HG02678 (cell line): ENCODE measurements around the gene SETX.

Experiments used
- ATAC-seq: cut with Tn5 transposase; IDR thresholded peaks from one replicate; pipeline ENCODE4 v1.9.1; 2021; ENCODE audit warnings: mild to moderate bottlenecking, moderate library complexity; ENCODE audit not compliant: unreplicated experiment

Gene SETX

DNA sequence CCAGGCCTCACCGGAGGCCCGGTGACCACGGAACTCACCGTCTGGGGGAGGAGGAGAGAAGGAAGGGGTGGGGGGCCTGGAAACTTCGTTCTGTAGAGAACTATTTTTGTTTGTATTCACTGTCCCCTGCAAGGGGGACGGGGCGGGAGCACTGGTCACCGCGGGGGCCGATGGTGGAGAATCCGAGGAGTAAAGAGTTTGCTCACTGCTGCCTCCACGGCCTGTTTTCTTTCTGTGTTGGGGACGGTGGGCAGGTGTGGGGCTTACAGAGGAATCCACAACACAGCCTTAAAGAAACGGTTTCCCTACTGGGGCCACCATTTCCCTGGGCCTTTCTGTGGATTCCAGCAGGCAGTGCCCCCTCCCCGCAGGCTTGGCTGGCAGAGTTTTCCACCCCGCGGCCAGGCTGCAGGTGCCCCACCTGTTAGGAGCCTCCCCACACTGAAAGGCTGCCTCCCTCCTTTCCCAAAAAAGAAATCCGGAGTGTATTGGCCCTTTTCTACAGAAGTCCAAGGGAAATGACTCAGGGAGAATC, 112.1 kb downstream of the SETX start:
- no peak for ATAC-seq

DNA sequence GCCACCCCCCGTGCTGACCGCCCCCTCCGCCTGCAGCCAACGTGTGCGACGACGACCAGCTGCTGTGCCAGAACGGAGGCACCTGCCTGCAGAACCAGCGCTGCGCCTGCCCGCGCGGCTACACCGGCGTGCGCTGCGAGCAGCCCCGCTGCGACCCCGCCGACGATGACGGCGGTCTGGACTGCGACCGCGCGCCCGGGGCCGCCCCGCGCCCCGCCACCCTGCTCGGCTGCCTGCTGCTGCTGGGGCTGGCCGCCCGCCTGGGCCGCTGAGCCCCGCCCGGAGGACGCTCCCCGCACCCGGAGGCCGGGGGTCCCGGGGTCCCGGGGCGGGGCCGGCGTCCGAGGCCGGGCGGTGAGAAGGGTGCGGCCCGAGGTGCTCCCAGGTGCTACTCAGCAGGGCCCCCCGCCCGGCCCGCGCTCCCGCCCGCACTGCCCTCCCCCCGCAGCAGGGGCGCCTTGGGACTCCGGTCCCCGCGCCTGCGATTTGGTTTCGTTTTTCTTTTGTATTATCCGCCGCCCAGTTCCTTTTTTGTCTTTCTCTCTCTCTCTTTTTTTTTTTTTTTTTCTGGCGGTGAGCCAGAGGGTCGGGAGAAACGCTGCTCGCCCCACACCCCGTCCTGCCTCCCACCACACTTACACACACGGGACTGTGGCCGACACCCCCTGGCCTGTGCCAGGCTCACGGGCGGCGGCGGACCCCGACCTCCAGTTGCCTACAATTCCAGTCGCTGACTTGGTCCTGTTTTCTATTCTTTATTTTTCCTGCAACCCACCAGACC, 112.8 kb downstream of the SETX start:
- ATAC-seq, result no peak

DNA sequence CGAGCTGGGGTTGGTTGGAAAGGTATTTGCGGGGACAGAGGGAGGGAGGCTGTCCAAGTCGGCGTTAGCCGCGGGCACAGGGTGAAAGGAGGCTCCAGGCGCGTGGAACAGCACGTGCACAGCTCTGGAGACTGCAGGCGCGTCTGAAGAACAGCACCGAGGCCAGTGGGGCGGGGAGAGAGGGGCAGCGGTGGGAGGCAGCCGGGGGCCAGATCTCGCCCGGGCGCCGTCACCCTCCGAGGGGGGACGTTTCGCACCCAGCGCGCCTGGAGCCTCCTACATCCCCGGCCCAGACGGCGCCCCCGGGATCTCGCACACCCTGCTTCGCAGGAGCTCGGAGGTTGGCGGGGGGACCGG, 113.3 kb downstream of the SETX start:
- ATAC-seq, result peak; percentile 2

DNA sequence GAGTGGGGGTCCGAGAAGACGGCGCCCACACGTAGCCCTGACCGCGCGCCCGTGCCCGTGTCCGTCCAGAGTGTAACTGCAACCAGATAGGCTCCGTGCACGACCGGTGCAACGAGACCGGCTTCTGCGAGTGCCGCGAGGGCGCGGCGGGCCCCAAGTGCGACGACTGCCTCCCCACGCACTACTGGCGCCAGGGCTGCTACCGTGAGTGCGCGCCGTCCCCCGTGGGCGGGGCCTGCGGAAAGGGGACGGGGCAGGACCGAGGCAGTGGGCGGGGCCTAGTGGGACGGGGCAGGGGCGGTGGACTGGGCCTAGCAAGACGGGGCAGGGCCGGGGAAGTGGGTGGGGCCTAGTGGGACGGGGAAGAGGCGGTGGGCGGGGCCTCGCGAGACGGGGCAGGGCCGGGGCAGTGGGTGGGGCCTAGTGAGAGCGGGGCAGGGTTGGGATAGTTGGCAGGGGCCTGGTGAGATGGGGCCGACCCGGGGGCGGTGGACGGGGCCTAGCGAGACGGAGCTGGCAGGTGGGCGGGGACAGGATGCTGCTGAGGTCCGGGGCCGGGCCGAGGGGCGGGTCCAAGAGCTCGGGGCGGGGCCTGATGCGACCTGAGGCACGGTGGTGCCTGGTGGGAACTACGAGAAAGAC, 113.8 kb downstream of the SETX start:
- ATAC-seq, result peak; percentile 69

DNA sequence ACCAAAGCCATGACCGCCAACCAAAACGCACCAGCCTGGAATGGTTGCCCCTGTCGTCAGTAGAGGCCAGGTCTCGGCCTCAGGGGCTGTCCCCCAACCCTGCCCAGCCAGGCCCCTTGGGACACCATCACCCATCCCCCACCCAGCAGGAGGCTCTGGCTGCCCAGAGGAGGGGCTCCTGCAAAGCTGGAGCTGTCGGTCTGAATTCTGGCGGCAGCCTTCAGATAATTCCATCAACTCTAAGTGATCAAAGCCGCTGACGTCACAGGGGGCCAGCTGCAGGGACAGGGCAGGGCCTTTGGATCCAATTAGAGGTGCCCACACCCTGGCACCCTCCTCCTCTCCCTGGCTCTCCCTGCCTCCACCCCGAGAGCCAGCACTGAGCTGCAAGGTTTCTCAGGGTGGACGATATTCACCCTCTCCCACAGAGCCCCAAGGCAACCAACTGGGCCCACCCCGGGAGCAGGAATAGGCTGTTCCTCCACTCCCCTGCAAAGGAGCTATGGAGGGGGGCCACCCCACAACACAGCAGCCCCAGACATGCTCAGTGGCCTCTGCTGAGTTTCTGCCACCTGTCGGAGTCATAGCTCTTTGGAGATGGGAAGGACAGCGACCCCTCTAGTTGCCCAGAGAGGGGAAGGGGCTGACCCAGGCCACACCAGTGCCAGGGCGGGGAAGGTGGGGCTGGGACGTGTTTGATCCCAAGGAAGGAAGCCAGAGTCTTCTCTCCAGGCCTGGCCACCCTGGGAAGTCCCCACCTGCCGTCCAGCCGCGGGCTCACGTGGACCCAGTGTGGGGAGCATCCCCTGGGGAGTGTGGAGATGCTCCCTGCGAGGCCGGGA, 114.6 kb downstream of the SETX start:
- ATAC-seq, result no peak

DNA sequence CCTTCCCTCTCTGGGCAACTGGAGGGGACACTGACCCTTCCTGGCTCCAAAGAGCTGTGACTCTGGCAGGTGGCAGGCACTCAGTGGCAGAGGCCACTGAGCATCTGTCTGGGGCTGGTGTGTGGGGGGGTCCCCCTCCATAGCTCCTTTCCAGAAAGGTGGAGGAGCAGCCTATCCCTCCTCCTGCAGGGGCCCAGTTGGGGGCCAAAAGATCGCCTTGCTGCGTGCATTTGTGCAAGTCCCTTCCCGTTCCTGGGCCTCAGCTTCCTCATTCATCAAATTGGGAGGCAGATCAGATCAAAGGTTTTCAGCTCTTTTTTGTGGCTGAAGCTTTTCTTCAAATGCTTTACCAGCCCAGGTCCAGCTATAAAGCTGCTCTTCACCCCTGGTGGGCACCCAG, 115.3 kb downstream of the SETX start:
- no peak for ATAC-seq

DNA sequence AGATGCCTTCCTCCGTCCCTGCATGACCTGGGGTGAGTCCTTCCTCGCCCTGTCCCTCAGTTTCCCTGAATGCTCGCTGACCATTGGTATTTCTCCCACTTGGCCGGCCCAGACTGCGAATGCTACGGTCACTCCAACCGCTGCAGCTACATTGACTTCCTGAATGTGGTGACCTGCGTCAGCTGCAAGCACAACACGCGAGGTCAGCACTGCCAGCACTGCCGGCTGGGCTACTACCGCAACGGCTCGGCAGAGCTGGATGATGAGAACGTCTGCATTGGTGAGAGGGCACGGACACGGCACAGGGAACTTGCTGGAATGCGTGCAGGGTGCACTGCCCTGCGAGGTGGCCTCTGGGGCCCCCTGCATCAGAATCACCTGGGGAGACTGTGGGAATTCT, 115.8 kb downstream of the SETX start:
- ATAC-seq, result no peak

DNA sequence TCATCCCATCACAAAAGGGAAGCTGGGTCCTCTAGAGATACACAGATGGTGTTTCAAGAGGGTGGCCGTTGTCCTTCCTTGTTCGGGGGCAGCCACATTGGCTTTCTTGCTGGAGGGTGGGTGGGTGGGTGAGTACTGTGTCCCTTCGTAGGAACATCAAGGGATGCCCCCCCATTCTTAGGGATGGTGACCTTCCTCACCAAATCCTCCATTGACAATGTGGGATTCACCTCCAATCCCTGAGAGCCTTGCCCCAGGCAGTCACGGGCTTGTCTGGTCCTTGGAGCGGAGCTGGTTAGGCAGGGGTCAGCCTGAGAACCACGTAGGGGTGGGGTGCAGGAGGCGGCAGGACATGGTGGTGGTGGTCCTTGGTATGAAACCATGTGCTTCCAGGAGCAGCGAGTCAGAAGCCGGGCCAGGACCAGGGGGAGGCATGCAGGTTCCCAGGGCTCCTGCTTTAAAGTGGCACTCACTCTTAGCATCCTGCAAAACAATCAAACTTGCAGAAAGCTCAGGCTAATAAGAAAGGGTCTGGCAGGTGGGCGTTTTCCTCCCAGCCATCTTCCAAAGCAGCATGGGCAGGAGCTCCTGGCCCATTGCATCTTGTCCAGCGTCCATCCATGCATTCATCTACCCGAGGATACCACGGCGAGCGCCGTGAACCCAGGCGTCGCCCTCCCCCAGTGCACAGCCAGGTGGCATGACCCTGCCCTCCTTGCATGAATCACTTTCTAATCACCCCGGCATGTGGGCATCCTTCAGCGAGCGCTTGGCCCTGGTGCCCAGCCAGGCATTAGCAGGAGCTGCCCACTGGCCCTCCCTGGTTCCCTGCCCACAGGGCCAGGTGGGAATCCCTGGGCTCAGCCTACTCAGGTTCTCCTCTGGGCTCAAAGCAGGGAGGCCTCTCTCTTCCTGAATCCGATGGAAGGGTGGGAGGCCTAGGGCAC, 116.5 kb downstream of the SETX start:
- ATAC-seq, result no peak

DNA sequence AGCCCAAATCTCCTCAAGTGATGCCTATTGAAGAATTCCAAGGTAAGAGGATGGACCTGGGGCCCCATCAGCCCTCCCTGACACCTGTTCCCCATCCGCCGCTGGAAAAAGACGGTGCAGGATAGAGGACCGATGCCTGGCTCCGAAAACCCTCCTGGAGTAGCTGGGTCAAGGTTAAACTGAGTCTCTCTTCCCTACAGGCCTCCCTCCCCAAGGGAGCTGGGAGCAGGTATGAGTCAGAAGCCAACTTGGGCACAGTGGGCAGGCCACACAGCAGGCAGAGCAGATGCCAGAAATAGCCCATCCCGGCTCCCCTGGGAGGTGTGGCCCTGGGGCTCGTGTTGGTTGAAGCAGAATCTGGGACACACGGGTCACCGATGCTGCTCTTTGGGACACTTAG, 117.3 kb downstream of the SETX start:
- no peak for ATAC-seq

DNA sequence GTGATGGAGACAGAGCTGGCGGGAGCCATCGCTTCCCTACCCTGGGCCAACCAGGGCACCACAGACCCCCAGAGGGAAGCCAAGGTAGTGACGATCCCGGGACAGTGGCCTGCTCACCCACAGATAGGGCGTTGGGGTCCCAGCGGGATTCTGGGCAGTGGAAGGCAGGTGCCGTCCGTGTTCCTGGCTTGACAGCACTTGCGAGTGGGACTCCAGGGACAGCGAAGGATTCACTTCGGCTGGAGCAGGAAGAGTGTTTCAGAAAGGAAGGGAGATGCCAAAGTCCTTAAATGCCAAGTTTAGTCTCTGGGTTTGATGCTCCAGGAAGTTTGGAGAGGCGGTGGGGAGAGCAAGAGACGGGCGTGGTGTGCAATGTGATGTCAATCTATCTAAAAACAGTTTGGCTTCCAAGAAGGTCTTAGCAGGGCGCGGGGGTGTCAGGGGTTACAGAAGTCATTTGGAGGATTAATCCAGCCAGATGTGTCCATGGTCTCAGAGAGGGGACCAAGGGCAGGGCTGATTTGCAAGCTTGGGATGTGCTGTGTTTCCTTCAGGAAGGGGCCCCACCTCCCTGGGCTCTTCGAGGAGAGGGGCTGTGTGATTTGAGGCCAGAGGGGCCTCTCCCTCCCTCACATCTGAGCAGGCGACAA, 118.0 kb downstream of the SETX start:
- no peak for ATAC-seq

DNA sequence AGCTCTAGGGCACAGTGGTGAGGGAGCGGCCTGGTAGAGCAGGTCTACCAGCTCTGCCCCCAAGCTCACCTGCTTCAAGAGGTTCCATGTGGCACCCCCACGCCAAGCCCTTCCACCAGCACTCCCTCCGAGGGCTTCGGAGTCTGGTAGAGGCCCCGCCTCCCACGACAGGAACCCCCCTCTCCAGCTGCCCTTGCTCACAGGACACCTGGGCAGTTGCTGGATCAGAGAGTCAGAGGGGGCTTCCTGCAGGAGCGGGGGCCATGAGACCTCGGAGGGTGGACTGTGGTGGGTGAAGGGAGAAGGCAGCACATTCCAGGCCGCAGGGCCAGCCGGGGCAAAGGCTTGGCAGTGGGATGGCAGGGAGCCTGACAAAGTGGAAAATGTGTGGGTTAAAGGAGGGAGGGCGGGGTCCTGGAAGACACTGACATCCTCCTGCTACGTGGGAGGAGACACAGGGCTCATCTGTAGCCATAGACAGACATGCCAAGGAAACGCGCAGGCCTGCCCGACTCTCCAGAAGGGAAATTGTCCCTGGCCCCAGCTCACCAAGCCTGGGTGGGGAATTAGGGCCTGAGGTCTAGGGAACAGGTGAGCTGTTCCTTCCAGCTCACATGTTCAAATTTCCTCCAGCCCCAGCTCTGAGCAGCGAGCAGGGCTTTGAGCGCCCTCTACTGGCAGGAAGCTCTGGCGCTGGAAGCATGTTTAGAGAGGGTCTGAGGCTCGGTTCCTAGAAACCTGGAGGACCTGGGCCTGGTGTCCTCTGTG, 118.7 kb downstream of the SETX start:
- no peak for ATAC-seq

DNA sequence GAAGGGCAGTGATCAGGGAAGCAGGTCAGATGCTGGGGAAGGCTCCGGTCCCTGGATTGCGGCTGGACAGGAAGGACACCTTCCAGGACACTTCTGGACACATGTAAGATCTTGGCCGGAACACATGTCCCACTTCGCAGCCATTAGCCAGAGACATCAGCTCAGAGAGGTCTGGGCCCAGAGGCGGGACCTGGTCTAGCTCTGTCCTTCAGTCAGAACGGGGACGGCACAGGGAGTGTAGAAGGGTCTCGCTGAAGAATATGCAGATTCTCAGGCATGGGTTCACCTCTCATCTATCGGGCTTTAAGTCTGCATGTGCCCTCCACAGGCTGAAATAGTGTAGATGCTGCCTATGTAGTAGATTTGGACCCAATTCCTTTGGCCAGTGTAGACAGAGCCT, 119.7 kb downstream of the SETX start:
- no peak for ATAC-seq

DNA sequence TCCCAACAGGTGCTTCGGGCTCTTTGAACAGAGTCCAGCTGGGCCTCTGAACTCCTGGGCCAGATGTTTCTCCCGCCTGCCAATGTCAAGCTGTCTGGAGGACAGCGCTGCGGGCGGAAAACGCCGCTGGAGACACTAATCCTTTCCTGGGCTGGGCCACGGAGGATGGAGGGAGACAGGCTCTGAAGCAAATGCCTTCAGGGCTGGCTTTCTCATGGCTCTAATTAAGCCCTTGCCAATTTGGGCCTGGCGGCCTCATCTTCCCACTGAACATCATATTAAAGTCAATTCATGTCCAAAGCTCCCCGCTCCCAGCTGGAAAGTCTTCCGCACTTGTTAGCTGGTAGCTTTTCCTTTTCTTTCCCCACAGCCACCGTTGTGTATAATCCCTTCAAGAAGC, 120.3 kb downstream of the SETX start:
- ATAC-seq, result no peak

DNA sequence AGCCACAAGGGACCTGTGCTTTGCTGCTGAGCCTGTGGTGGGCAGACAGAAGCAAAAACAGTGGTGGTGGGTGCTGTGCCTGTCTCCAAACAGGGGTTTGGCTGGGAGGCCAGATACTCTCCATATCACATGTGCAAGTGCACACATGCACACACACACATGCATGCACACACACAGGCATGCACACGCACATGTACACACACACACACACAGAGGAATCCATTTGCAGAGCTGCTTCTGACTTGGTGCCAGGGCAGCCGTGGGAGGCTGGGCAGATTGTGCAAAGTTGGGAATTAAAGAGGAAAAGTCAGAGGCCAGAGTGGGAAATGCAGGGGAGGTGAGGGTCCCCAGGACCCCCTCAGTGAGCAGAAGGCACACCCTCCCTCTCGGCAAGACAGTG, 121.6 kb downstream of the SETX start:
- no peak for ATAC-seq

DNA sequence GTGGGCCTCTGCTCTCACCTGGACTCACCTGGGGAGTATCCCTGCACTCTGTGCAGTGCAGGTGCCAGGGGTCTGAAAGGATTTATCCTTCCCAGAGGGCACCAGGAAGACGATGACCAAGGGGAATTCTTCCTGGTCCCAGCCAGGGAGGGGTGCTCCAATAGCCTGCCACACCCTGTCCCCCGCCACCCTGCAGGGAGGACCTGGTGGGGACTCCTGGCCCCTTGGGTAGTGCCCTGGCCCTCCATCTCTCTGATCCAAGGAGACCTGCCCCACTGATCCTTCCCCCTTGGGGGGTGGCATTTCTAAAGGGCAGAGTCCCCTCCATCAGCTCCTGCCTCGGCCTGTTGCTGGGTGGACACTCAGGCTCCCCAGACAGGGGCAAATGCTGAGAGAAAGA, 122.3 kb downstream of the SETX start:
- no peak for ATAC-seq

DNA sequence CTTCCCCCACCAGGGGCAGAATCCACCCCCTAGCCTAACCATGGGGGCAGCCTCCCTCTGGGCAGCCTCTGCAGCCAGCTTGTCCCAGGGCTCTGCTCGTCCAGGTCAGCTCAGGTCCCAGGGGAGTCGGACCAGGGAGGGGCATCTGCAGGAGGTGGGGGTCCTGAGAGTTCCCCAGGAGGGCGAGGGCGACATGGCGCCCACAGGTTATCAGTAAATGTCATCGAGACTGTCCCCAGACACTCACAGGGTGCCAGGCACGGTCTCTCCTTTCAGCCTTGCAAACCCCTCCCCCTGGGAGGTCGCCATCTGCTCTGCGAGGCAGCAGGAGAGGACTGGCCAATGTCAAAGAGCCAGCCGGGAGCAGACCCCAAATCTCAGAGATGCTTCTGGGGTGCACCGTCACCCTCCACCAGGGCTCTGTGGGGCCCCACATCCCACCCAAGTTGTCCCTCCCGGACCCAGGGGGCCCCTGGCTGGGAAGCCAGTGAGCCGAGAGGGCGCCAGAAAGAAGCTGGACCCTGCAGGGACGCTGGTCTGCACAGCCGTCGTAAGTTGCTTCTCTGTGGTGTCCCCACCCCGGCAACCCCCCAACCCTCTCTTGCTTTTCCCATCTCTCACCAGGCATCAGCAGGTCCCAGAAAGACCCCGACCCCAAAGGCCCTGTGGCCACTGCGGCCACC, 123.6 kb downstream of the SETX start:
- ATAC-seq, result no peak

DNA sequence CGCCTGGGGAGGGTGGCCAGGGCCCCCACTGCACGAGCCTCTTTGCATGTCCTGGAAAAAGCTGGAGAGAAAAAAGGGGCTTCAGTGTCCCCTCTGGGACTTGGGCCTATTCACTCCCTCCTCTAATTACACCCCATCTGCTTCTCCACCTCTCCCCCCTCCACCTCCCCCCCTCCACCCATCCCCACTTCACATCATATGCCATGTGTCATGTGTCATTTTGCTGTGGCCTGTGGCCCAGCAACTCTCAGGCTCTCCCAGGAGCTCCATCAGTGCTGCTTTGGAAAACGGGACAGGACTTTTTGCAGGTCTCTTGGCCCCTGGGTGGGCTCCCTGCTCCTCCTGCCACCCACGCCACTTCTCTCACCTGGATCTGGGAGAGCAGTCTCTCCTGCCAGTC, 124.2 kb downstream of the SETX start:
- no peak for ATAC-seq

DNA sequence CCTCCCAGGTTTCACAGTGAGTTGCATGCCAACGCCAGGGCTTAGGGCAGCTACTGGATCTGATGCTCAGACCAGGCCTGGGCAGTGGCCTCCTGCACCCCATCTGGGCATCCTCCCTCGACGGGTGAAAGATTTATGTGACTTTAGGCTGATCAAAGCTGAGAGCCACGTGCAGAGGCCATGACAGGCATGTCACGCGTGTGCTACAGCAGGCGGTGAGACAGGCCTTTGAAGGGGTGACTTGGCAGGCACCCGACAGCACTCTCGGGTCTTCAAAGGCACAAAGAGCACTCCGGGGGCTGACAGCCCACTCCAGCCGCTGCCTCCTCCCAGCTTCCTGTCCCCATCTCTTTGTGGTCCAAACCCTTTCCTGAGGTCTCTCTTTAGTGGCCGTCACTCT, 126.7 kb downstream of the SETX start:
- ATAC-seq, result no peak
